Measurements from ENCODE around the gene CFL2. TPM values are rescaled to one million over a fixed set of nuclear protein-coding genes. Genes with fewer than 3 reads are reported as not detected.

The CFL2 gene
- total RNA-seq, 1 experiment from 2014 or later = 13.9 TPM

DNA sequence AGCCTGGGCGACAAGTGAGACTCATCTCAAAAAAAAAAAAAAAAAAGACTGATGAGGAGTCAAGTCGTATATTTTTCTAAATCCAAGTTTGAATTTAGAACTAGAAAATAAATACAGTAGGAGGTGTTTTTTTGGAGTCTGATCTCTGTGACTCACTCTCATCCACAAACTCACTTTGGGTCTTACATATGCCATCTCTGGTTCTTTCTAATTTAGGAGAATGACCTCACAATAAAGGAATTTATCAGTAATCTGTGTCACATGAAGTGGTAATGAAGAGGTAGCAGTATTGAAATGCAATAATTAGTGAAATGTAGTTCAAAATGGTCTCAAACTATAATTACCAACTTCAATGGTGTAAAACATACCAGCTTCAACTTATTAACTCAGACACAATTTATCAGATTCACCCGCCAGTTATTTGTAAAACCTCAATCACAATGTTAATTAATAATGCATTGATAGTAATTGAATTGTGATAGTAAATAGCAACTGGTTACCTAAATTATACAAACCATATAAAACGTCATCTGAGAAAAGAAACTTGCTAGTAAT, 4.4 kb upstream of the CFL2 start:
- Histone ChIP-seq H4K20me1 (ENCODE audit: control insufficient read depth, insufficient read depth, insufficient read length) (no peaks in the 10 kb centered on the region), H3K23me2 (ENCODE audit: insufficient read length, low read depth, low read length, poor library complexity, severe bottlenecking) (peaks cover 4% of the 10 kb centered on the region), H3K14ac (ENCODE audit: insufficient read depth, low read length) (no peak overlapping the region), H3K56ac (ENCODE audit: insufficient read length, low read depth, low read length) (no peak overlapping the region), H3K9me3 (ENCODE audit: control insufficient read depth, low read depth, low read length) (no peaks in the 10 kb centered on the region), H3K27me3 (ENCODE audit: insufficient read depth, low read length) (no peaks in the 10 kb centered on the region), H2AK5ac (ENCODE audit: insufficient read length, low read length) (no peak overlapping the region), H3K79me1 (ENCODE audit: insufficient read depth, low read depth, low read length, poor library complexity, severe bottlenecking) (no peaks in the 10 kb centered on the region), H2BK15ac (ENCODE audit: low read depth, low read length) (no peak overlapping the region), H3K23ac (ENCODE audit: insufficient read length, low read depth, low read length) (no peak overlapping the region), H3K27ac (ENCODE audit: insufficient read length, low read depth, low read length) (no peak overlapping the region), H2BK5ac (ENCODE audit: insufficient read length, low read length) (no peak overlapping the region), H2BK12ac (ENCODE audit: insufficient read length, low read depth, low read length) (no peak overlapping the region), H4K8ac (replicated peaks; ENCODE audit: insufficient read length, low read depth, low read length) (no peak overlapping the region), H3K4ac (ENCODE audit: low read depth, low read length) (no peak overlapping the region), H3K4me1 (ENCODE audit: insufficient read depth, low read length) (no peaks in the 10 kb centered on the region), H4K91ac (ENCODE audit: insufficient read length, low read depth, low read length) (no peak overlapping the region), H3K79me2 (ENCODE audit: insufficient read depth, low read length) (no peaks in the 10 kb centered on the region), H2BK120ac (ENCODE audit: low read depth, low read length, poor library complexity, severe bottlenecking) (no peak overlapping the region), H4K5ac (ENCODE audit: insufficient read length, low read depth, low read length) (no peak overlapping the region), H3K4me2 (ENCODE audit: insufficient read depth, insufficient read length, low read length) (no peak overlapping the region), H3T11ph (ENCODE audit: low read length) (no peak overlapping the region), H3K18ac (ENCODE audit: insufficient read length, low read depth, low read length) (no peak overlapping the region), H3K9ac (ENCODE audit: extremely low read depth, insufficient read length, low read length) (no peak overlapping the region), H2AFZ (ENCODE audit: low read length) (no peak overlapping the region), H2BK20ac (ENCODE audit: low read depth, low read length, poor library complexity, severe bottlenecking) (no peak overlapping the region)
- Mint-ChIP-seq H3K27me3 (ENCODE audit: low read depth) (peaks cover 13% of the 10 kb centered on the region), H3K27ac (no peak overlapping the region), H3K4me1 (peaks cover 11 to 12% of the 10 kb centered on the region in 2 experiments), H3K4me3 (no peak overlapping the region), H3K36me3 (ENCODE audit: insufficient read depth in 1 of 3, low read depth in 3 of 3) (no peaks in the 10 kb centered on the region), H3K9me3 (no peaks in the 10 kb centered on the region)
- TF ChIP-seq, protein P1, sequence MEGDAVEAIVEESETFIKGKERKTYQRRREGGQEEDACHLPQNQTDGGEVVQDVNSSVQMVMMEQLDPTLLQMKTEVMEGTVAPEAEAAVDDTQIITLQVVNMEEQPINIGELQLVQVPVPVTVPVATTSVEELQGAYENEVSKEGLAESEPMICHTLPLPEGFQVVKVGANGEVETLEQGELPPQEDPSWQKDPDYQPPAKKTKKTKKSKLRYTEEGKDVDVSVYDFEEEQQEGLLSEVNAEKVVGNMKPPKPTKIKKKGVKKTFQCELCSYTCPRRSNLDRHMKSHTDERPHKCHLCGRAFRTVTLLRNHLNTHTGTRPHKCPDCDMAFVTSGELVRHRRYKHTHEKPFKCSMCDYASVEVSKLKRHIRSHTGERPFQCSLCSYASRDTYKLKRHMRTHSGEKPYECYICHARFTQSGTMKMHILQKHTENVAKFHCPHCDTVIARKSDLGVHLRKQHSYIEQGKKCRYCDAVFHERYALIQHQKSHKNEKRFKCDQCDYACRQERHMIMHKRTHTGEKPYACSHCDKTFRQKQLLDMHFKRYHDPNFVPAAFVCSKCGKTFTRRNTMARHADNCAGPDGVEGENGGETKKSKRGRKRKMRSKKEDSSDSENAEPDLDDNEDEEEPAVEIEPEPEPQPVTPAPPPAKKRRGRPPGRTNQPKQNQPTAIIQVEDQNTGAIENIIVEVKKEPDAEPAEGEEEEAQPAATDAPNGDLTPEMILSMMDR (conservative IDR thresholded peaks at IDR 0.05) = no peak
- WGBS (ENCODE audit: extremely low coverage, insufficient read length, low lambda C conversion rate) = no CpG with 5 or more reads among the region's 4 CpGs
- DNase-seq = no peak

All from H9 (cell line).